D721Med (cell line): ENCODE results near the gene MAP1LC3B.
"Not testable (repeated sequence)": the region's sequence is repeated elsewhere in the genome, so short reads cannot be mapped to it uniquely, and the experiment has no call there.

Experiments
- DNase-seq: peaks from one replicate; pipeline ENCODE4 v3.0.0; 2011; ENCODE audit warnings: low spot score; ENCODE audit not compliant: insufficient read length
- FAIRE-seq: peaks from 2 replicates; lab custom pipeline; 2011; peaks lifted over from hg19 to GRCh38; lab: Jason Lieb, UNC
- TF ChIP-seq, protein P1 (sequence below): IDR thresholded peaks from 2 replicates; pipeline ENCODE4 v1.5.1; 2012; ENCODE audit warnings: mild to moderate bottlenecking, control low read depth; ENCODE audit not compliant: insufficient read depth; ENCODE audit errors: missing control alignments

Gene MAP1LC3B

DNA sequence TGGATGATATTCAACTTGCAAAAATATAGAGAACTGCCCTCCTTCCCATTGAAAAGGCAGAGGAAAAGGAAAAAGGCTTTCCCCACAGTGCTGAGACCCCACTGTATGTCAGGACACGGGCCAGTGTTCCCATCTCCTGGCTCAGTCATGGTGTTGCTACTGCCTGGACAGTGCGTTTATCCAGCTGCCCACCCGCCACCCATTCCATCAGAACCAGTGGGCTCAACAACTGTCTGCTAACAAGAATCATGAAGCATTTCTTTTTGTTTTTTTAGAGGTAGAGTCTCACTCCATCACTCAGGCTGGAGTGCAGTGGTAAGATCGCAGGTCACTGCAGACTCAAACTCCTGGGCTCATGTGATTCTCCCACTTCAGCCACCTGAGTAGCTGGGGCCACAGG is 19.8 kb upstream of the MAP1LC3B start:
- FAIRE-seq, result no peak
- TF ChIP-seq, protein P1, sequence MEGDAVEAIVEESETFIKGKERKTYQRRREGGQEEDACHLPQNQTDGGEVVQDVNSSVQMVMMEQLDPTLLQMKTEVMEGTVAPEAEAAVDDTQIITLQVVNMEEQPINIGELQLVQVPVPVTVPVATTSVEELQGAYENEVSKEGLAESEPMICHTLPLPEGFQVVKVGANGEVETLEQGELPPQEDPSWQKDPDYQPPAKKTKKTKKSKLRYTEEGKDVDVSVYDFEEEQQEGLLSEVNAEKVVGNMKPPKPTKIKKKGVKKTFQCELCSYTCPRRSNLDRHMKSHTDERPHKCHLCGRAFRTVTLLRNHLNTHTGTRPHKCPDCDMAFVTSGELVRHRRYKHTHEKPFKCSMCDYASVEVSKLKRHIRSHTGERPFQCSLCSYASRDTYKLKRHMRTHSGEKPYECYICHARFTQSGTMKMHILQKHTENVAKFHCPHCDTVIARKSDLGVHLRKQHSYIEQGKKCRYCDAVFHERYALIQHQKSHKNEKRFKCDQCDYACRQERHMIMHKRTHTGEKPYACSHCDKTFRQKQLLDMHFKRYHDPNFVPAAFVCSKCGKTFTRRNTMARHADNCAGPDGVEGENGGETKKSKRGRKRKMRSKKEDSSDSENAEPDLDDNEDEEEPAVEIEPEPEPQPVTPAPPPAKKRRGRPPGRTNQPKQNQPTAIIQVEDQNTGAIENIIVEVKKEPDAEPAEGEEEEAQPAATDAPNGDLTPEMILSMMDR, result no peak
- DNase-seq, result no peak

DNA sequence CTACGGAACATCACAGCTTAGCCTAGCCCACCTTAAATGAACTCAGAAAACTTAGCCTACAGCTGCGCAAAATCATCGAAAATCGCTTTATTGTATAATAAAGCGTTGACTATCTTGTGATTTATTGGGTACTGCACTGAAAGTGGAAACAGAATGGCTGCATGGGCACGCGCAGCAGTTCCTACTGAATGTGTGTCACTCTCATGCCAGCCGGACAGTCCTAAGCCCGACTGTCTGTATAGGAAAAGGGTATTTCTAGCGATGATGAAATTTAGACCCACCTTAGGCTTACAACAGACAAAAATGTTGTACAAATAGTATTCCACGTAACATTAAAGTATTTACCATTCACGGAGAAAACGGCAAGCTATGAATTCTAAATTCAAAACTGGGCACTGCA is 17.8 kb upstream of the MAP1LC3B start:
- FAIRE-seq (no peak), DNase-seq (no peak)
- TF ChIP-seq, protein P1, result no peak

GRCh38 chr16:87375426-87376135 is 16.6 kb upstream of the MAP1LC3B start:
- TF ChIP-seq, protein P1, result no peak
- FAIRE-seq, result no peak
- no peak for DNase-seq

- FAIRE-seq (no peak), DNase-seq (no peak)
- TF ChIP-seq, protein P1, result no peak
These were observed 15.5 kb upstream of the MAP1LC3B start for GRCh38 chr16:87376660-87377059.

GRCh38 chr16:87379312-87379752 is 12.8 kb upstream of the MAP1LC3B start:
- not testable (repeated sequence) for DNase-seq, FAIRE-seq

GRCh38 chr16:87380403-87380802 is 11.7 kb upstream of the MAP1LC3B start:
- TF ChIP-seq, protein P1, result no peak
- FAIRE-seq (no peak), DNase-seq (no peak)

DNA sequence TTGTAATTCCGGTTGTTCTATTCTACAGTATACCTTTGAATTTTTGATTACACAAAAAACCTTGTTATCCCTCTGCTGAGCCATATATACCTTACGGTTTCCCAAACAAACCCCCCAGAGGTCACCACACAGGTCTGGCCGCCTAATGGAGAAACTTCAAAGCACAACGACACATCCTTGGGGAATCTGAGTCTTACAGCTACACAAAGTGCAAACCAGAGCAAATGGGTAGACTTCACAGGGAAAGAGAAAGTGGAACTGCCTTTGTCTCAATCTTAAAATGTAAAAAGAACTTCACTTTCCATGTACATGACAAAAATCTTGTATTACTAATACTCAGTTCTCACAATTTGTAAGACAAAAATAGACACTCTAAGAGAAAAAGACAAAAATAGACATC is 11.3 kb upstream of the MAP1LC3B start:
- FAIRE-seq, result no peak
- DNase-seq, result no peak
- TF ChIP-seq, protein P1, result no peak
